Heart right ventricle (tissue), 16 donors: ENCODE results near the gene C2CD4C. TPM values are rescaled to one million over a fixed set of nuclear protein-coding genes. Genes with fewer than 3 reads are reported as not detected.

ENCODE experiments used
- ATAC-seq, 8 donors: fragments of 200-7000 bp; cut with Tn5 transposase; one replicate each; pipeline ENCODE4 v1.9.1; 2020; ENCODE audit warnings: mild to moderate bottlenecking in 8 of 8, moderate library complexity in 8 of 8, moderate number of reproducible peaks in 1 of 8
- DNase-seq, 2 donors: peaks; one replicate each; pipeline ENCODE4 v3.0.0-alpha.2; 2020
- H3K27ac ChIP-seq, 10 donors: fragments of 200-600 bp; sonication (generic) in 2 of 10; one replicate each; pipeline versions ENCODE4 v1.5.0 to v1.8.0; 2020 to 2022; ENCODE audit warnings: mild to moderate bottlenecking in 3 of 10
- H3K27me3 ChIP-seq, 7 donors: fragments of 200-600 bp; one replicate each; pipeline ENCODE4 v1.8.0; 2021 to 2022; ENCODE audit warnings: mild to moderate bottlenecking in 2 of 7
- H3K36me3 ChIP-seq, 9 donors: fragments of 200-600 bp; sonication (generic) in 1 of 9; one replicate each; pipeline versions ENCODE4 v1.5.0 to v1.8.0; 2020 to 2022; ENCODE audit warnings: mild to moderate bottlenecking in 2 of 9
- H3K4me1 ChIP-seq, 9 donors: fragments of 200-600 bp; sonication (generic) in 1 of 9; one replicate each; pipeline versions ENCODE4 v1.5.0 to v1.8.0; 2020 to 2022; ENCODE audit warnings: mild to moderate bottlenecking in 4 of 9
- H3K4me3 ChIP-seq, 10 donors: fragments of 200-600 bp; sonication (generic) in 2 of 10; one replicate each; pipeline versions ENCODE4 v1.5.0 to v1.8.0; 2020 to 2022; ENCODE audit warnings: mild to moderate bottlenecking in 7 of 10, moderate library complexity in 2 of 10
- H3K9me3 ChIP-seq, 11 donors: fragments of 200-600 bp in 10 of 11; sonication (generic) in 2 of 11; one replicate each; pipeline versions ENCODE4 v1.5.0 to v1.8.0; 2013 to 2022; ENCODE audit warnings: mild to moderate bottlenecking in 2 of 11, control low read depth in 1 of 11, moderate library complexity in 1 of 11
- WGBS, 2 donors: extraction: QIAGEN DNeasy Blood & Tissue Kit; methylation state at CpG; one replicate each; pipeline ENCODE4 v1.1.7; 2013; ENCODE audit warnings: inconsistent platforms in 1 of 2; 5-methylcytosine and 5-hydroxymethylcytosine counted together
- intact Hi-C, 10 donors: fragments of 100-400 bp; cut with DNase I; formaldehyde crosslinking; loops; one replicate each; pipeline versions ENCODE4 v1.11.1 to v1.14.2; 2022
- long read RNA-seq, 3 donors: library from polyadenylated mRNA; unstranded; transcript quantifications; one replicate each; pipeline ENCODE4 v2.0.0, GENCODE V29; 2020 to 2021
- polyA plus RNA-seq, 2 donors: library from polyadenylated mRNA; stranded (reverse); fragments of 200-250 nt; gene quantifications; one replicate each; pipeline ENCODE4 v1.2.3, GENCODE V29; 2013
- total RNA-seq, 10 donors: library from RNA; stranded (reverse); fragmentation: NEBNext Ultra II Directional in 3 of 10; extraction: Animal tissue kit (Norgen Biotek cat#: 25700) in 3 of 10; gene quantifications; one replicate each; pipeline versions ENCODE4 v1.2.1 to v1.2.4, GENCODE V29; 2021 to 2023
- TF ChIP-seq, protein P1 (sequence below), 9 donors: fragments of 200-600 bp; sonication (generic) in 2 of 9; IDR thresholded peaks; one replicate each; pipeline versions ENCODE4 v1.5.0 to v1.8.0; 2021 to 2022; ENCODE audit warnings: antibody characterized with exemption in 9 of 9, mild to moderate bottlenecking in 5 of 9, moderate library complexity in 1 of 9
- donor health status: Arrhythmogenic right ventricular cardiomyopathy.
- donor health status: ischemic (EF 13 %, LVEDD 7.1; RV severe dilation, severe dysfunction).
- donor health status: healthy with polysubstance abuse.
- donor health status: DM: no; HTN: yes; CAD: no.
- donor health status: DM: no; HTN: no; CAD: no.
- donor health status: ischemic (EF 25% LVEDD 6.9; RV normal size, moderate dysfunction).
- donor health status: ischemic (EF 25% LVEDD 5.7; RV mildly dilated, moderate dysfunction).
- donor health status: healthy.
- donor health status: DM: yes; HTN: yes; CAD: no.
- donor health status: Ischemic cardiomyopathy.
- donor health status: ischemic (EF 35%, LVEDD 5.7; RV mildly dilated, moderate dysfunction).
- donor health status: nonischemic (EF 11% LVEDD 7.7; RV severe dilation, severe dysfunction).
- donor health status: DM: yes; HTN: yes; CAD: no.
- donor health status: PGD.
- donor health status: ischemic (EF 29% LVEDD 5.4; RV normal size, mild dysfunction).
- donor health status: nonischemic (EF 23%, LVEDD 6.1; RV moderate dilation, normal function).

Gene C2CD4C, protein sequence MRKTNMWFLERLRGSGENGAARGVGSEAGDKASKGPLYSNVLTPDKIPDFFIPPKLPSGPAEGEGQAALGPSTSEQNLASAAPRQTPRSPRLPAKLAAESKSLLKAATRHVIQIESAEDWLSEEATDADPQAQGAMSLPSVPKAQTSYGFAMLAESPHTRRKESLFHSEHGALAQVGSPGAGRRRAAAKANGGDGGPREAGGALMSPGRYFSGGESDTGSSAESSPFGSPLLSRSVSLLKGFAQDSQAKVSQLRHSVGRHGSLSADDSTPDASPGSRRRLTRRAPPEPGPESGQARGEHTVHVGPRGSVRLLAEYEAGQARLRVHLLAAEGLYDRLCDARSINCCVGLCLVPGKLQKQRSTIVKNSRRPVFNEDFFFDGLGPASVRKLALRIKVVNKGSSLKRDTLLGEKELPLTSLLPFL
- total RNA-seq (1 to 10 TPM in 3 of 10 donors, under 1 TPM in 7; 0.26 to 2.2 (median 0.62) TPM), polyA plus RNA-seq (1 to 10 TPM; 2.1 to 2.2 TPM)
- long read RNA-seq, donor 1, partial matches to known transcripts = 7 of 10 reads
- long read RNA-seq, donor 1, other reads (novel, unspliced or antisense) = 0 of 10 reads
- long read RNA-seq, donor 2, partial matches to known transcripts = 0 of 10 reads
- long read RNA-seq, donor 2, other reads (novel, unspliced or antisense) = 8 of 10 reads
- long read RNA-seq, donor 3 = 0 reads

DNA sequence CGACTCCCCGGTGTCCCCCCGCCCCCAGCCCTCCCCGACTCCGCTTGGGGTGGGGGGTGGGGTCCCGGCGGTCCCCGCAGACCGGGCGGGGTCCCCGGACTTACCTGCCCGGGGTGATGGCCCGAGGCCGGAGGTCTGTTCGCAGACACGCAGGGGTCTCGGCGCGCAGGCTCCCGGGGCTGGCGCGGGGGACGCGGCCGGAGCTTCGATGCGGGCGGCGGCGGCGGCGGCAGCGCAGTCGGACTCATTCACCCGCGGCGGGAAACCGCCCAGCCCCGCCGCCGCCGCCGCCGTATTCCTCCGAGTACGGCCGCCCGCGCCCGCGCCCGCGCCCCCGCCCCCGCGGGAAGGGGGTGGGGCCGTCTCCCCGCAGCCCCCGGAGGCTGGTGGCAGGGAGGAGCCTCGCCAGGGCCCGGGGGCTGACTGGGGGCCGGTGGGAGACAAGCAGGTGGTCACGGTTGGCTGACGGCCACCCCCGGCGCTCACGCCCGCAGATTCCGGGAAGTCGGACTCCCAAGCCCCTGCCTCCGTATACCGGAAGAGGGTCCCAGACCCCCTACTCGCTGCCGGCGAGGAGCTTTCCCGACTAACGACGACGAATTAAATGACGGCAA lies at the start of gene C2CD4C:
TSS of gene C2CD4C (minus strand) at position 246 of the 614 bp plus-strand sequence. CDS start 786 bp downstream, outside the sequence.
- DNase-seq (no peak), ATAC-seq (peak in 5 of 8 donors; percentile 13 to 51 (median 34))
- Histone ChIP-seq H3K36me3 (no peaks in the 10 kb centered on the region), H3K4me3 (peak within 1 kb of the TSS; percentile 48 to 68 (median 60)), H3K4me1 (peaks cover 0 to 28% (median 18%) of the 10 kb centered on the region in 9 donors), H3K27me3 (peaks cover 10 to 66% (median 57%) of the 10 kb centered on the region in 7 donors), H3K27ac (peak within 1 kb of the TSS in 5 of 10 donors; percentile 25 to 70 (median 48)), H3K9me3 (no peaks in the 10 kb centered on the region)
- 0 to 1% methylated on average over 65 to 80 of the region's 80 CpGs for WGBS, 2 donors
- TF ChIP-seq, protein P1, sequence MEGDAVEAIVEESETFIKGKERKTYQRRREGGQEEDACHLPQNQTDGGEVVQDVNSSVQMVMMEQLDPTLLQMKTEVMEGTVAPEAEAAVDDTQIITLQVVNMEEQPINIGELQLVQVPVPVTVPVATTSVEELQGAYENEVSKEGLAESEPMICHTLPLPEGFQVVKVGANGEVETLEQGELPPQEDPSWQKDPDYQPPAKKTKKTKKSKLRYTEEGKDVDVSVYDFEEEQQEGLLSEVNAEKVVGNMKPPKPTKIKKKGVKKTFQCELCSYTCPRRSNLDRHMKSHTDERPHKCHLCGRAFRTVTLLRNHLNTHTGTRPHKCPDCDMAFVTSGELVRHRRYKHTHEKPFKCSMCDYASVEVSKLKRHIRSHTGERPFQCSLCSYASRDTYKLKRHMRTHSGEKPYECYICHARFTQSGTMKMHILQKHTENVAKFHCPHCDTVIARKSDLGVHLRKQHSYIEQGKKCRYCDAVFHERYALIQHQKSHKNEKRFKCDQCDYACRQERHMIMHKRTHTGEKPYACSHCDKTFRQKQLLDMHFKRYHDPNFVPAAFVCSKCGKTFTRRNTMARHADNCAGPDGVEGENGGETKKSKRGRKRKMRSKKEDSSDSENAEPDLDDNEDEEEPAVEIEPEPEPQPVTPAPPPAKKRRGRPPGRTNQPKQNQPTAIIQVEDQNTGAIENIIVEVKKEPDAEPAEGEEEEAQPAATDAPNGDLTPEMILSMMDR (IDR thresholded peaks at IDR 0.05) = no peak
- intact Hi-C loops = no loop called here

DNA sequence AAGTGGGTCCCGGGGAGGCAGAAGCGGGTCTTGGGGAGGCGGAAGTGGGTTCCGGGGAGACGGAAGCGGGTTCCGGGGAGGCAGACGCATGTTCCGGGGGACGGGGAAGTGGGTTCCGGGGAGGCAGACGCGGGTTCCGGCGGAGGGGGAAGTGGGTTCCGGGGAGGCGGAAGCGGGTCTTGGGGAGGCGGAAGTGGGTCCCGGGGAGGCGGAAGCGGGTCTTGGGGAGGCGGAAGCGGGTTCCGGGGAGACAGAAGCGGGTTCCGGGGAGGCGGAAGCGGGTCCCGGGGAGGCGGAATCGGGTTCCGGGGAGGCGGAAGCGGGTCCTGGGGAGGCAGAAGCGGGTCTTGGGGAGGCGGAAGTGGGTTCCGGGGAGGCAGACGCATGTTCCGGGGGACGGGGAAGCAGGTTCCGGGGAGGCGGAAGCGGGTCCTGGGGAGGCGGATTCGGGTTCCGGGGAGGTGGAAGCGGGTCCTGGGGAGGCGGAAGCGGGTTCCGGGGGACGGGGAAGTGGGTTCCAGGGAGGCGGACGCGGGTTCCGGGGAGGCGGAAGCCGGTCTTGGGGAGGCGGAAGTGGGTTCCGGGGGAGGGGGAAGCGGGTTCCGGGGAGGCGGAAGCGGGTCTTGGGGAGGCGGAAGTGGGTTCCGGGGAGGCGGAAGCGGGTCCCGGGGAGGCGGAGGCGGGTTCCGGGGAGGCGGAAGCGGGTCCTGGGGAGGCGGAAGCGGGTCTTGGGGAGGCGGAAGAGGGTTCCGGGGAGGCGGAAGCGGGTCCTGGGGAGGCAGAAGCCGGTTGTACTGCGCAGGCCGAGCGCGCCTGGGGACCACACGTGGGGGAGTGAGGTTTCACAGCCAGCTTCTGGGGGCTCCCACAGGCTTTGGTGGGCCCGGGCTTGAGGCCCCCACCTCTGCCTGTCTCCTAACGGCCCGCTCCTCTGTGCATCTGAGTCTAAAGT lies 49.4 kb upstream of the C2CD4C start:
- Histone ChIP-seq H3K27me3 (peaks cover 0 to 30% (median 0%) of the 10 kb centered on the region in 7 donors), H3K4me1 (peaks cover 0 to 19% (median 17%) of the 10 kb centered on the region in 9 donors), H3K27ac (no peak overlapping the region), H3K9me3 (no peaks in the 10 kb centered on the region), H3K36me3 (peaks cover 0 to 8% (median 0%) of the 10 kb centered on the region in 9 donors), H3K4me3 (no peak overlapping the region)
- TF ChIP-seq, protein P1 (IDR thresholded peaks at IDR 0.05) = no peak
- intact Hi-C loops = no loop called here
- DNase-seq (no peak), ATAC-seq (no peak)
- WGBS, 2 donors = 98% methylated on average over 86 to 89 of the region's 89 CpGs

DNA sequence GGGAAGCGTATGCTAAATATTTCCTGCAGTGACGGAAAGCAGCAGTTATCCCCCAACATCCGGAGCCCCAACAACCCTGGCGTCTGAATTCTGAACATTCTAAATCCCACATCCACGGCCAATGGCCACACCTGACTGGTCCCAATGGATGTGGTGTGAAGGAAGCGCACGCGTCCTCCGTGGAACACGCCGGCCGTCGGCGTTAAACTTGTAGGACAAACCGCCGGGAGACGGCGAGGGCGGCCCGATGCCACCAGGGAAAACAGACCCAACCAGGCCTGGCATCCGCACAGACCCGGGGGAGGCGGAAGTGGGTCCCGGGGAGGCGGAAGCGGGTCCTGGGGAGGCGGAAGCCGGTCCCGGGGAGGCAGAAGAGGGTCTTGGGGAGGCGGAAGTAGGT lies 48.7 kb upstream of the C2CD4C start:
- Histone ChIP-seq H3K36me3 (peaks cover 0 to 8% (median 0%) of the 10 kb centered on the region in 9 donors), H3K27ac (no peak overlapping the region), H3K4me3 (no peak overlapping the region), H3K4me1 (peaks cover 0 to 19% (median 17%) of the 10 kb centered on the region in 9 donors), H3K9me3 (no peaks in the 10 kb centered on the region), H3K27me3 (peaks cover 0 to 27% (median 0%) of the 10 kb centered on the region in 7 donors)
- no peak for ATAC-seq
- WGBS, 2 donors = 94 to 95% methylated on average over 30 of the region's 30 CpGs
- TF ChIP-seq, protein P1 (IDR thresholded peaks at IDR 0.05) = no peak
- intact Hi-C loops = no loop called here
- no peak for DNase-seq
